Endothelial cell of umbilical vein (primary cell): ENCODE measurements around the gene AMIGO2. TPM values are rescaled to one million over a fixed set of nuclear protein-coding genes. Genes with fewer than 3 reads are reported as not detected.

Experiments used
- BruUV-seq: library from RNA; stranded (reverse); fragments of 400-500 nt; replicated peaks from 2 replicates; lab custom pipeline; 2021; lab: Mats Ljungman, UMichigan
- CTCF ChIA-PET: fragments of 300-600, 350-600 bp; sonication (Branson Sonifier 250); formaldehyde crosslinking; loops from one replicate; lab custom pipeline; 2021; ENCODE audit warnings: antibody characterized with exemption, inconsistent platforms; lab: Charles Lee
- POLR2A ChIA-PET: fragments of 300-600, 350-600 bp; sonication (Branson Sonifier 250); formaldehyde crosslinking; loops from one replicate; lab custom pipeline; 2021; ENCODE audit warnings: antibody characterized with exemption, inconsistent platforms; lab: Charles Lee
- DNase-seq: peaks from one replicate; pipeline ENCODE4 v3.0.0-alpha.2; 2011; ENCODE audit warnings: low read depth, low spot score
- FAIRE-seq: peaks from 2 replicates; lab custom pipeline; 2011; peaks lifted over from hg19 to GRCh38; lab: Jason Lieb, UNC
- H2AFZ ChIP-seq: 2 replicates; pipeline ENCODE4 v1.6.0; 2012; ENCODE audit warnings: low read depth, low read length, control low read depth, inconsistent platforms
- H3K27ac ChIP-seq: 2 replicates; pipeline ENCODE4 v1.5.1; 2011; ENCODE audit warnings: low read depth, mild to moderate bottlenecking, control low read depth, low read length, moderate library complexity; ENCODE audit not compliant: insufficient read depth
- H3K27me3 ChIP-seq, 2 experiments: 2 replicates each; pipeline versions ENCODE4 v1.6.0 to v1.6.1; 2011; ENCODE audit warnings: low read length in 2 of 2, mixed read lengths in 1 of 2; ENCODE audit not compliant: control insufficient read depth in 2 of 2, insufficient read depth in 2 of 2
- H3K36me3 ChIP-seq, 2 experiments: 2 replicates in 1 of 2; 3 replicates in 1 of 2; pipeline ENCODE4 v1.5.1; 2011; ENCODE audit warnings: low read length in 2 of 2, mild to moderate bottlenecking in 1 of 2, moderate library complexity in 1 of 2; ENCODE audit not compliant: control insufficient read depth in 2 of 2, insufficient read depth in 2 of 2; ENCODE audit errors: extremely low read depth in 1 of 2
- H3K4me1 ChIP-seq: 3 replicates; pipeline ENCODE4 v1.5.1; 2011; ENCODE audit warnings: mild to moderate bottlenecking, low read length; ENCODE audit not compliant: control insufficient read depth, insufficient read depth; ENCODE audit errors: extremely low read depth
- H3K4me2 ChIP-seq: 2 replicates; pipeline ENCODE4 v1.6.1; 2011; ENCODE audit warnings: low read length, control low read depth, mixed read lengths; ENCODE audit not compliant: insufficient read depth
- H3K4me3 ChIP-seq, 3 experiments: fragments of 200-600 bp in 1 of 3; sonication (generic), shearing (Covaris generic) in 1 of 3; replicated peaks in 1 of 3; 2 replicates each; pipeline ENCODE4 v1.5.1; 2011 to 2016; ENCODE audit warnings: control low read depth in 3 of 3, low read length in 3 of 3, mild to moderate bottlenecking in 2 of 3, inconsistent platforms in 1 of 3, low read depth in 1 of 3, moderate library complexity in 1 of 3; ENCODE audit not compliant: insufficient read depth in 1 of 3
- H3K79me2 ChIP-seq: 2 replicates; pipeline ENCODE4 v1.6.0; 2012; ENCODE audit warnings: low read length, inconsistent platforms; ENCODE audit not compliant: control insufficient read depth, insufficient read depth
- H3K9ac ChIP-seq: replicated peaks from 2 replicates; pipeline ENCODE3; 2011; ENCODE audit warnings: low read length, control low read depth; ENCODE audit not compliant: insufficient read depth; ENCODE audit errors: extremely low read depth
- H3K9me1 ChIP-seq: replicated peaks from 3 replicates; pipeline ENCODE4 v1.6.0; 2011; ENCODE audit warnings: mild to moderate bottlenecking, low read length; ENCODE audit not compliant: control insufficient read depth, insufficient read depth; ENCODE audit errors: extremely low read depth
- H3K9me3 ChIP-seq: replicated peaks from 2 replicates; pipeline ENCODE4 v1.5.1; 2012; ENCODE audit warnings: low read length, inconsistent platforms; ENCODE audit not compliant: control insufficient read depth, insufficient read depth
- H4K20me1 ChIP-seq: replicated peaks from 2 replicates; pipeline ENCODE3; 2011; ENCODE audit warnings: mild to moderate bottlenecking, low read length; ENCODE audit not compliant: control insufficient read depth, insufficient read depth; ENCODE audit errors: extremely low read depth
- CTCF ChIP-seq, 2 donors: IDR thresholded peaks; 1 replicate in 1 of 2; 2 replicates in 1 of 2; pipeline ENCODE4 v1.5.1; 2011; ENCODE audit warnings: low read length in 2 of 2, mild to moderate bottlenecking in 2 of 2, moderate library complexity in 2 of 2, control low read depth in 1 of 2, inconsistent platforms in 1 of 2, low read depth in 1 of 2; ENCODE audit not compliant: insufficient read depth in 1 of 2; ENCODE audit errors: extremely low read depth in 1 of 2
- EZH2 ChIP-seq: IDR thresholded peaks from 2 replicates; pipeline ENCODE4 v1.6.1; 2012; ENCODE audit warnings: borderline replicate concordance, low read depth, mild to moderate bottlenecking, moderate library complexity, low read length, inconsistent platforms; ENCODE audit not compliant: severe bottlenecking
- FOS ChIP-seq: IDR thresholded peaks from 2 replicates; pipeline ENCODE4 v1.6.1; 2011; ENCODE audit warnings: mild to moderate bottlenecking, low read length, moderate library complexity, borderline replicate concordance; ENCODE audit not compliant: insufficient read depth
- GATA2 ChIP-seq: IDR thresholded peaks from 2 replicates; pipeline ENCODE4 v1.7.0; 2011; ENCODE audit warnings: low read depth, mild to moderate bottlenecking, moderate library complexity, mixed read lengths, low read length; ENCODE audit not compliant: insufficient read length, insufficient read depth
- JUN ChIP-seq: IDR thresholded peaks from 2 replicates; pipeline ENCODE4 v1.6.1; 2011; ENCODE audit warnings: borderline replicate concordance, low read depth; ENCODE audit not compliant: insufficient read length, insufficient read depth
- MAX ChIP-seq: IDR thresholded peaks from 2 replicates; pipeline ENCODE4 v1.6.1; 2011; ENCODE audit not compliant: insufficient read depth, insufficient read length
- MYC ChIP-seq: IDR thresholded peaks from one replicate; pipeline ENCODE4 v1.6.1; 2011; ENCODE audit warnings: mild to moderate bottlenecking, low read depth, low read length
- POLR2A ChIP-seq: IDR thresholded peaks from 2 replicates; pipeline ENCODE4 v1.6.1; 2012; ENCODE audit warnings: low read depth, mild to moderate bottlenecking, control low read depth, low read length
- POLR2AphosphoS5 ChIP-seq: IDR thresholded peaks from 2 replicates; pipeline ENCODE4 v1.6.1; 2012; ENCODE audit warnings: low read depth, mild to moderate bottlenecking, control low read depth, low read length, moderate library complexity; ENCODE audit not compliant: insufficient read depth
- dilution Hi-C: fragments of 300-500 bp; cut with MboI; formaldehyde crosslinking; loops from one replicate; pipeline ENCODE4 v1.15.0; 2019; ENCODE audit warnings: low sequenced_read_pairs; ENCODE audit not compliant: extremely low pct_ligation_motif_present
- intact Hi-C: fragments of 100-400 bp; cut with micrococcal nuclease; formaldehyde crosslinking; loops from one replicate; pipeline ENCODE4 v1.10.0; 2022
- polyA plus RNA-seq, 4 experiments: library from polyadenylated mRNA; depleted of rRNA in 3 of 4; stranded (reverse) in 3 of 4; unstranded in 1 of 4; fragments of >200 nt; gene quantifications; 2 replicates each; pipeline versions ENCODE4 v1.2.1 to v1.2.3, GENCODE V29; 2011 to 2012; ENCODE audit warnings: missing spikeins in 1 of 4
- total RNA-seq: library from RNA; stranded (reverse); gene quantifications from 2 replicates; pipeline ENCODE4 v1.2.3, GENCODE V29; 2021

The AMIGO2 gene
- total and polyA plus RNA-seq, 2 donors (not counting 3 experiments of a cell fraction or from before 2014, with no cell fraction given) = 5.4 to 7.5 TPM

GRCh38 chr12:47048541-47048940 lies 31.2 kb downstream of the AMIGO2 start:
- Histone ChIP-seq H3K9me1 (no peaks in the 10 kb centered on the region), H3K9me3 (no peaks in the 10 kb centered on the region), H3K36me3 (no peaks in the 10 kb centered on the region), H3K79me2 (no peaks in the 10 kb centered on the region), H3K27me3 (peaks cover 7 to 23% of the 10 kb centered on the region in 2 experiments), H3K4me1 (no peaks in the 10 kb centered on the region), H3K4me3 (no peak overlapping the region), H4K20me1 (no peaks in the 10 kb centered on the region), H3K4me2 (no peak overlapping the region), H2AFZ (no peak overlapping the region), H3K27ac (no peak overlapping the region), H3K9ac (no peak overlapping the region)
- ChIA-PET CTCF (interaction anchor here (0.9 to 1.0 kb wide), 2 partner anchors 22 to 349 kb away, joined by 3 read pairs; no protein-coding TSS in a partner anchor), POLR2A (no interaction called here)
- no peak for FAIRE-seq
- no peak for TF ChIP-seq GATA2
- TF ChIP-seq POLR2A = no peak
- no peak for TF ChIP-seq JUN
- no peak for TF ChIP-seq MYC
- no peak for TF ChIP-seq FOS
- no peak for TF ChIP-seq POLR2AphosphoS5
- no peak for TF ChIP-seq MAX
- TF ChIP-seq EZH2 = no peak
- TF ChIP-seq CTCF (IDR thresholded peaks at IDR 0.05; ENCODE audit: extremely low read depth in 1 of 2, insufficient read depth in 1 of 2, low read depth in 1 of 2, low read length in 2 of 2) = no peak
- intact Hi-C loops (no loop called here), dilution Hi-C loops (no loop called here)
- BruUV-seq = no TSS peak
- no peak for DNase-seq
